ENCODE results near the gene LMO7.
"Not testable (repeated sequence)": the region's sequence is repeated elsewhere in the genome, so short reads cannot be mapped to it uniquely, and the experiment has no call there.

The LMO7 gene

GRCh38 chr13:75726306-75726705 lies 90.2 kb downstream of the LMO7 start:
- Histone ChIP-seq H3K27ac (no peak overlapping the region), H3K4me3 (no peak overlapping the region)

GRCh38 chr13:75733113-75733512 lies 97.0 kb downstream of the LMO7 start:
- not testable (repeated sequence) for H3K27ac ChIP-seq, H3K4me3 ChIP-seq

- no peak overlapping the region for H3K4me3 ChIP-seq
- no peak overlapping the region for H3K27ac ChIP-seq
Observed at GRCh38 chr13:75736173-75736572, 100.0 kb downstream of the LMO7 start.

GRCh38 chr13:75738841-75739240 lies 102.7 kb downstream of the LMO7 start:
- no peak overlapping the region for H3K27ac ChIP-seq

GRCh38 chr13:75739244-75739868 lies 103.2 kb downstream of the LMO7 start:
- H3K27ac ChIP-seq = no peak overlapping the region
- no peak overlapping the region for H3K4me3 ChIP-seq

More at GRCh38 chr13:75738841-75739240, 102.7 kb downstream of the LMO7 start:
- H3K4me3 ChIP-seq = no peak overlapping the region

- H3K4me3 ChIP-seq = no peak overlapping the region
- H3K27ac ChIP-seq = no peak overlapping the region
Observed at GRCh38 chr13:75740031-75740430, 103.9 kb downstream of the LMO7 start.

GRCh38 chr13:75743072-75743471 lies 106.9 kb downstream of the LMO7 start:
- not testable (repeated sequence) for H3K27ac ChIP-seq

GRCh38 chr13:75744127-75744526 lies 108.0 kb downstream of the LMO7 start:
- H3K27ac ChIP-seq = no peak overlapping the region
- no peak overlapping the region for H3K4me3 ChIP-seq

More at GRCh38 chr13:75743072-75743471, 106.9 kb downstream of the LMO7 start:
- H3K4me3 ChIP-seq = not testable (repeated sequence)

- Histone ChIP-seq H3K4me3 (no peak overlapping the region), H3K27ac (no peak overlapping the region)
Observed at GRCh38 chr13:75745387-75745786, 109.3 kb downstream of the LMO7 start.

GRCh38 chr13:75748874-75749273 lies 112.7 kb downstream of the LMO7 start:
- no peak overlapping the region for H3K27ac ChIP-seq

GRCh38 chr13:75749407-75749806 lies 113.3 kb downstream of the LMO7 start:
- no peak overlapping the region for H3K27ac ChIP-seq

More at GRCh38 chr13:75748874-75749273, 112.7 kb downstream of the LMO7 start:
- H3K4me3 ChIP-seq = no peak overlapping the region

GRCh38 chr13:75751350-75751749 lies 115.2 kb downstream of the LMO7 start:
- Histone ChIP-seq H3K4me3 (no peak overlapping the region), H3K27ac (no peak overlapping the region)

More at GRCh38 chr13:75749407-75749806, 113.3 kb downstream of the LMO7 start:
- H3K4me3 ChIP-seq = no peak overlapping the region

GRCh38 chr13:75752826-75753225 lies 116.7 kb downstream of the LMO7 start:
- no peak overlapping the region for H3K4me3 ChIP-seq
- no peak overlapping the region for H3K27ac ChIP-seq

GRCh38 chr13:75754936-75755335 lies 118.8 kb downstream of the LMO7 start:
- H3K27ac ChIP-seq = no peak overlapping the region
- no peak overlapping the region for H3K4me3 ChIP-seq

GRCh38 chr13:75757336-75757735 lies 121.2 kb downstream of the LMO7 start:
- H3K27ac ChIP-seq = peak overlapping the region in 1 of 21 experiments; percentile 40

GRCh38 chr13:75759531-75759930 lies 123.4 kb downstream of the LMO7 start:
- no peak overlapping the region for H3K4me3 ChIP-seq

More at GRCh38 chr13:75757336-75757735, 121.2 kb downstream of the LMO7 start:
- no peak overlapping the region for H3K4me3 ChIP-seq

GRCh38 chr13:75760131-75761021 lies 124.2 kb downstream of the LMO7 start:
- H3K27ac ChIP-seq = peak overlapping the region in 14 of 21 experiments; percentile 10 to 78 (median 47)

More at GRCh38 chr13:75759531-75759930, 123.4 kb downstream of the LMO7 start:
- H3K27ac ChIP-seq = peak overlapping the region in 1 of 21 experiments; percentile 2

GRCh38 chr13:75761369-75761768 lies 125.2 kb downstream of the LMO7 start:
- peak overlapping the region in 14 of 21 experiments; percentile 8 to 78 (median 62) for H3K27ac ChIP-seq
- H3K4me3 ChIP-seq = peak overlapping the region in 4 of 7 experiments; percentile 2 to 27 (median 8)

More at GRCh38 chr13:75760131-75761021, 124.2 kb downstream of the LMO7 start:
- peak overlapping the region in 3 of 7 experiments; percentile 2 to 27 (median 5) for H3K4me3 ChIP-seq

GRCh38 chr13:75762076-75762937 lies 126.2 kb downstream of the LMO7 start:
- Histone ChIP-seq H3K27ac (peak overlapping the region in 19 of 21 experiments; percentile 28 to 78 (median 53)), H3K4me3 (peak overlapping the region in 5 of 7 experiments; percentile 1 to 27 (median 14))

All from skin epidermis (tissue), 12 donors.